SU-DHL-6 (cell line): ENCODE data around the gene KREMEN1.

Experiments
- H2AFZ ChIP-seq: fragments of 200-600 bp; sonication (generic); 2 replicates; pipeline ENCODE4 v1.6.1; 2014; ENCODE audit warnings: low read depth, mild to moderate bottlenecking, moderate library complexity, mixed read lengths, antibody characterized with exemption, low read length; ENCODE audit not compliant: severe bottlenecking
- H3F3A ChIP-seq: fragments of 200-600 bp; shearing (Covaris generic); 2 replicates; pipeline ENCODE4 v1.6.0; 2016; ENCODE audit warnings: antibody characterized with exemption, mild to moderate bottlenecking; ENCODE audit not compliant: insufficient read depth
- H3K27ac ChIP-seq: fragments of 200-600 bp; sonication (generic); 2 replicates; pipeline ENCODE4 v1.5.1; 2016; ENCODE audit warnings: low read depth, mild to moderate bottlenecking, low read length, moderate library complexity, mixed read lengths
- H3K27me3 ChIP-seq: fragments of 200-600 bp; sonication (generic), shearing (Covaris generic); 2 replicates; pipeline ENCODE4 v1.6.0; 2014; ENCODE audit warnings: mild to moderate bottlenecking, low read length
- H3K36me3 ChIP-seq: fragments of 200-600 bp; sonication (generic); 2 replicates; pipeline ENCODE4 v1.6.1; 2014; ENCODE audit warnings: mild to moderate bottlenecking, low read length, mixed read lengths
- H3K4me2 ChIP-seq: fragments of 300-600, 200-600 bp; shearing (Covaris generic), sonication (generic); 2 replicates; pipeline ENCODE4 v1.6.0; 2014; ENCODE audit warnings: low read length, low read depth, mild to moderate bottlenecking; ENCODE audit not compliant: poor library complexity, severe bottlenecking
- H3K4me3 ChIP-seq: fragments of 200-600 bp; sonication (generic); 2 replicates; pipeline ENCODE4 v1.5.1; 2014; ENCODE audit warnings: antibody characterized with exemption, low read length, mild to moderate bottlenecking, mixed read lengths; ENCODE audit not compliant: insufficient read depth, poor library complexity, severe bottlenecking
- H3K79me2 ChIP-seq: fragments of 200-600 bp; sonication (generic); 2 replicates; pipeline ENCODE4 v1.6.1; 2014; ENCODE audit warnings: mild to moderate bottlenecking, low read length, moderate library complexity; ENCODE audit not compliant: insufficient read depth
- H3K9ac ChIP-seq: fragments of 200-600 bp; sonication (generic); 2 replicates; pipeline ENCODE4 v1.7.0; 2014; ENCODE audit warnings: mild to moderate bottlenecking, low read length
- H3K9me2 ChIP-seq: fragments of 200-600 bp; sonication (generic); replicated peaks from 2 replicates; pipeline ENCODE4 v1.6.1; 2014; ENCODE audit warnings: low read length; ENCODE audit not compliant: insufficient read depth
- H3K9me3 ChIP-seq: fragments of 200-600 bp; sonication (generic); 2 replicates; pipeline ENCODE4 v1.6.1; 2014; ENCODE audit warnings: low read length, mixed read lengths; ENCODE audit not compliant: insufficient read depth
- H4K20me1 ChIP-seq: fragments of 200-600 bp; sonication (generic); 2 replicates; pipeline ENCODE4 v1.6.1; 2014; ENCODE audit warnings: low read depth, mild to moderate bottlenecking, antibody characterized with exemption, low read length, moderate library complexity, mixed read lengths
- CTCF ChIP-seq: fragments of 200-600 bp; sonication (generic); IDR thresholded peaks from one replicate; pipeline ENCODE4 v1.5.1; 2017; ENCODE audit warnings: antibody characterized with exemption, mild to moderate bottlenecking, low read length, moderate library complexity; ENCODE audit not compliant: insufficient read depth, poor library complexity, severe bottlenecking
- EZH2phosphoT487 ChIP-seq: fragments of 200-600 bp; sonication (generic), shearing (Covaris generic); conservative IDR thresholded peaks from 2 replicates; pipeline ENCODE4 v1.6.1; 2018; ENCODE audit warnings: mild to moderate bottlenecking, antibody characterized with exemption, low read length, moderate library complexity, mixed read lengths

KREMEN1 gene

GRCh38 chr22:29216011-29216872, 143.4 kb downstream of the KREMEN1 start:
- Histone ChIP-seq H3F3A (no peaks in the 10 kb centered on the region), H3K9me3 (no peaks in the 10 kb centered on the region), H3K4me2 (no peak overlapping the region), H3K36me3 (no peaks in the 10 kb centered on the region), H3K27me3 (no peaks in the 10 kb centered on the region), H2AFZ (no peak overlapping the region), H4K20me1 (no peaks in the 10 kb centered on the region), H3K9ac (no peak overlapping the region), H3K79me2 (no peaks in the 10 kb centered on the region), H3K9me2 (no peaks in the 10 kb centered on the region), H3K4me3 (no peak overlapping the region), H3K27ac (no peak overlapping the region)
- TF ChIP-seq EZH2phosphoT487 = no peak
- TF ChIP-seq CTCF = no peak

GRCh38 chr22:29216873-29217666, 144.2 kb downstream of the KREMEN1 start:
- TF ChIP-seq EZH2phosphoT487 = no peak
- TF ChIP-seq CTCF = no peak
- H4K20me1 ChIP-seq = no peaks in the 10 kb centered on the region
- no peaks in the 10 kb centered on the region for H3K36me3 ChIP-seq
- H3K9me3 ChIP-seq = no peaks in the 10 kb centered on the region
- no peak overlapping the region for H2AFZ ChIP-seq
- no peaks in the 10 kb centered on the region for H3K79me2 ChIP-seq
- no peak overlapping the region for H3K27ac ChIP-seq
- no peaks in the 10 kb centered on the region for H3F3A ChIP-seq
- no peaks in the 10 kb centered on the region for H3K9me2 ChIP-seq
- no peak overlapping the region for H3K4me2 ChIP-seq
- H3K27me3 ChIP-seq = no peaks in the 10 kb centered on the region
- no peak overlapping the region for H3K9ac ChIP-seq
- H3K4me3 ChIP-seq = no peak overlapping the region
